Stimulated activated CD8-positive, alpha-beta memory T cell treated with anti-CD3 and anti-CD28 coated beads, Interleukin-4, amount 100 ng/mL, for 1 hour (primary cell): ENCODE measurements around the gene LMF1.
"Not testable (repeated sequence)": the region's sequence is repeated elsewhere in the genome, so short reads cannot be mapped to it uniquely, and the experiment has no call there.

Source experiments
- DNase-seq, 2 donors: peaks; one replicate each; pipeline ENCODE4 v3.0.0-alpha.2; 2020; ENCODE audit warnings: low read depth in 2 of 2, low spot score in 1 of 2

Gene LMF1

GRCh38 chr16:852451-853185 is 118.2 kb downstream of the LMF1 start:
- DNase-seq, result no peak

GRCh38 chr16:851871-852270 is 118.9 kb downstream of the LMF1 start:
- DNase-seq, result no peak

DNA sequence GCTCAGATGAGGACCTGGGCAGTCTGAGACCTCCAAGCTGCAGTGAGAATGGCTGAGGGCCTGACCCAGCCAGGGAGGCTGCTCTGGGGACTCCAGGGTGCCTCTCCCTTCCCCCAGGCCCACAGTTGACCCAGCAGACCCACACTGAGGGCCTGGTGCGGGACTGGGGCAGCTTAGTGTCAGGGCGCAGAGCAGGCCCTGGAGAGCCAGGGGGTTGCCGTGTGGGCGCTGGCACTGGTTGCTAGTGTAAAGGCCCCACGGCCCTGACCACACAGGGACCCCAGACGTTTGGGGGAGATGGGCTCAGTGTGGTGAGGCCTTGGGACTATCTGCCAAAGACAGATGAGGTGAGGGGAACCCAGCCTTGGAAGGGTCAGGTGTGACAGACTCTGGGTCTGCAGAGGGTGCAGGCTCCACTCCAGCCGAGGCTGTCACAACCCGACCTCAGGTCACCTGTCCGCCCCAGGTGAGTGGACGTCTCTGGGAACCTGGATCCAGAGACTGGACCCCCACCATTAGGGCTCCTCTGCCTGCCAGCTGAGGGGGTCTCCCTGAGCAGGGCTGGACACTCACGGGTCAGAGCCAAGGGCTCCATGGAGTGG is 119.5 kb downstream of the LMF1 start:
- DNase-seq, result no peak

GRCh38 chr16:850668-851067 is 120.1 kb downstream of the LMF1 start:
- DNase-seq, result no peak

GRCh38 chr16:848510-849253 is 122.1 kb downstream of the LMF1 start:
- no peak for DNase-seq

DNA sequence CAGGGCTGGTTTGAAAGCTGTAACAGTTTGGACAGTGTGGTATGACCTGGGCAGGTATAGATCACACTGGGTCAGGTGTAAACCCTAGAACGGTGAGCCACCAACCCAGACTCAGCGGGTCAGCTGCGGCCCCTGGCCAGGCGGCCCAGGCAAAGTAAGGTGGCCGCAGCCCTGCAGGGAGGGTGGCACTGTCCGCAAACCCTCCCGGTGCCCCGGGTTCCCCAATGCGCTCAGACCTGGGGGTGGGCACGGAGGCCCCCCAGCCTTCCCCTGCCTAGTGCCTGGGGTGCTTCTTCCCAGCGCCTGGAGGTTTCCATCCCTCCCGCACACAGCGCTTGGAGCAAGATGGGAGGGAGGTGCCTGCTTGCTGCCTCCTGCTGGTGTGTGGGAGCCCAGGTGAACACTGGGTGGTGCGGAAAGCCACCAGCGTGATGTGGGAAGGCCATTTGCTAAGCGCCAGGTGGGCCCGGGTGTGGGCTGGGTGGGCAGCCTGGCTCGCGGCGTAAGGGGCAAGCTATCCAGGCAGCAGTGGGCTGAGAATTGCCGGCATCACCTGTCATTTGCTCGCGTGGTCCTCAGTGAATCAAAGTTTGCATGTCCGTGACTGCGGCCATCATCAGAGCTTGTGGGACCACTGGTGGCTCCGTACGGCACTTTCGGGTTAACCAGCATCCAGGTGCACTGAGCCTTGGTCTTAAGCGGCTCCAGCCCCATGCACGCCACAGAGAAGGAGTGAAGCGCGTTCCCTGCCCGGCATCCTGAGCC is 122.9 kb downstream of the LMF1 start:
- no peak for DNase-seq

GRCh38 chr16:847151-847550 is 123.6 kb downstream of the LMF1 start:
- DNase-seq, result no peak

DNA sequence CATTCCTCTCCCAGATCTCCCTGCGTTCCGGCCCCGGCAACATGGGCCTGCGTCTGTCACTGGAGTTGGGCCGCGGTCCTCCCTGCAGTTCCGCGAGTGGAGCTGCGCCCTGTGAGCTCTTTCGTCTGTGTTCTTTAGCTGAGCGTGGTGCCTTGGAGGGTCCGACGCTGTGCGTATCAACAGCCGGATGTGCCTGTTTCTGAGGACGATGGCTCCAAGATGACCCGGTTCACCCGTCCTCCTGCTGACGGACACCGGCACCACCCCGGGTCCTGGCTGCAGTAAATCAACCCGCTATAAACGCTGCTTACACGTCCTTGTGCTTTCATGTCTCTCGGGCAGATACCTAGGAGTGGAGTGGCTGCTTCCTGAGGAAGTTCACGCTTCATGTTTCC is 125.4 kb downstream of the LMF1 start:
- no peak for DNase-seq

GRCh38 chr16:844638-845350 is 126.0 kb downstream of the LMF1 start:
- DNase-seq, result no peak

DNA sequence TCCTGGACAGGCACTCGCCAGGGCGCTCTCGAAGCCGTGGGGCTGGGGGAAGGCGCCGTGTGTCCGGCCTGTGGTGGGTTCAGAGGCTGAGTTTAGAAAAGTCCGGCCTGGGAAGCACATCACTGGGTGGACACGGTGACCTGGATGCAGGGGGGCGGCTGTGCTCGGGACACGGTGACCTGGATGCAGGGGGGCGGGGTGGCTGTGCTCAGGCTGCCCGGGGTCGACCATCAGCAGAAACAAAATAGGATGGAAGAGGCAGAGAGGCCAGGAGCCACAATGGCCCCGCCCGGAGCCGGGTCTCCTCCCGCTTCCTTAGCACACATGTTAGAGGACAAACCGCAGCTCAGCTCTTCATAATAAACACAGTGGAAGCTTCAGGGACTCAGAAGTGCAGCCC is 127.0 kb downstream of the LMF1 start:
- no peak for DNase-seq

- DNase-seq, result no peak
Measured at GRCh38 chr16:842711-843560, 127.8 kb downstream of the LMF1 start.

DNA sequence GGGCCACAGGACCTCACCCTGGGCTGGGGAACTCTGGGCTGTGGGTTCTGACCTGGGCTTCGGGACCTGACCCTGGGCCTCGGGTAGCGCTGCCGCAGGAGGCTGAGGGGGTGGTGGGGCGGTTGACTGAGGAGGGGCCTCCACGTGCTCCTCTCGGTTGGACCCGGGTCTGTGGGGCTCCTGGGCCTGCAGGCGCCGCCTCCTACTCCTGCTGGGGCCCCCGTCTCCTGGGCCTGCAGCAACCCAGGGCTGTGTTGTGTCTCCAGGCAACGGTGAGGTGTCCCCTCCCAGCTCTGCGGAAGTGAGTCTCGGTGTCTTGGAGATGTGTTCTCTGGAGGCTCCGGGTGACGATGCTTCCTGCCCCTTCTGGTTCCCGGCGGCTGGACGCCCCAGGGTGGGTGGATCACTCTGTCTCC is 128.7 kb downstream of the LMF1 start:
- DNase-seq, result no peak

DNA sequence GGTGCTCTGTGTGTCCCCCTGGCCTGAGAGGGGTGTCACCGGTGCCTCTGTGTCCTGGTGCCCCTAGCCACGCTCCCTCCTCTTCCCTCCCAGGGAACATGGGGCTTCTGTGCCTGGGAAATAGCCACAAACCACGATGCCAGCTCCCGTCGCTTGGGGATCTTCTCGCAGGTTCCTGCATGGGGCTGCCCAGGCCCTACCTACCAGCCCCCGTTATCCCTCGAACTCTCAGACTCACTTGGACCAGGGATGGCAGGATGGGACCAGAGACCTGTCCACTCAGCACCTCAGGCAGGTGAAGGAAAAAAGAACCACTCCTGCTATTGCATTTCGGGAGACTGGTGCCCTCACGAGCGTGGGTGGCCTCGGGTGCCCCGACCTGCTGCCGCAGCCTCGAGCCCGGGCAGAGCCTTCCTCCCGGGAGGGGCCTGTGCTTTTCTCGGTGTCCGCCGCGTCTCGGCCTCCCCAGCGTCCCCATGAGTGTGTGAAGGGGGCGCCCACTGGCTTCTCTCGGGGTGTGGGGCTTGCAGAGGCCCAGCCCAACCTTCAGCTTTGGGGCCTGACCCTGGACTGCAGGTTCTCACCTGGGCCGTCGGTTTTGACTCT is 129.2 kb downstream of the LMF1 start:
- DNase-seq, result no peak

GRCh38 chr16:840561-841454 is 130.0 kb downstream of the LMF1 start:
- no peak for DNase-seq

- no peak for DNase-seq
Measured at GRCh38 chr16:839643-840408, 131.0 kb downstream of the LMF1 start.

DNA sequence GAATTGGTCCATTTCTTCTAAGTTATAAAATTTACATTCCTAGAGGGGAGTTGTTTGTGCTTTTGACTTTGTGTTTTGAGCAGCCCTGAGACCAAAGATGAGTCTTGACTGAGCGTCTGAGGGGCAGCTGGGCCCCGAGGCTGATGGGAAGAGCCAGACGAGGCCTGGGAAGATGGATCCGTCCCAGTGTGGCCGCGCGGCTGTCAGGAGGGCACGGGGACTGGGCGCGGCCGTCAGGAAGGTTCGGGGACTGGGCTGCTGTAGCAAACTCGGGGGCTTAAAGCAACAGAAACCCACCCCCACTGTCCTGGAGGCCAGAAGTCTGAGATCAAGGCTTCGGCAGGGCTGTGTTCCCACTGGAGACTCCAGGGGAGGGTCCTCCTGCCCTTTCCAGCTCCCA is 132.0 kb downstream of the LMF1 start:
- no peak for DNase-seq

- DNase-seq, result not testable (repeated sequence)
Measured at GRCh38 chr16:836822-837221, 134.0 kb downstream of the LMF1 start.

DNA sequence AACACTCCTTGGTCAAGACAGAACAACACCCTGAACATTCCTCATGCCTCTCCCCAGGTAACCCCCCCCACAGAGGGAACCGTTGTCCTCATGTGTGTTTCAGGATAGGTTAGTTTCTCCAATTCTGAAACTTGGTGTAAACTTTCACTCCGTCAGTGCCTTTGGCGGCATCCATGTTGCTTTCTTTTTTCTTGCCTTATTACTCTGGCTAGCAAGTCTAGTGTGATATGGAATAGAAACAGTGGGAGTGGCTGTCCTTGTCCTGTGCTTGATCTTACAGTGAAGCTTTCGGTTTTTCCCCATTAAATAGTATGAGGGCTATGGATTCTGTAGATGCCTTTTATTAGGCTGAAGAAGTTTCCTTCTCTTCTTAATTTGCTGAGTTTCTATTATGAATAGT is 134.6 kb downstream of the LMF1 start:
- DNase-seq, result no peak
